ENCODE data around the gene MDH2. TPM values are rescaled to one million over a fixed set of nuclear protein-coding genes. Genes with fewer than 3 reads are reported as not detected.

MDH2 gene
- total and polyA plus RNA-seq, 12 donors: 42.5 to 359 (median 194) TPM

- peak in 6 of 7 donors; percentile 57 to 78 (median 70) for DNase-seq
- peaks cover 0 to 8% of the 10 kb centered on the region in 2 donors for H3K4me1 ChIP-seq (replicated peaks in 1 of 2)
- H3K36me3 ChIP-seq (replicated peaks in 1 of 2): peaks cover 0 to 83% of the 10 kb centered on the region in 2 donors
- H3K9me3 ChIP-seq (replicated peaks in 1 of 3): no peaks in the 10 kb centered on the region
- H3K27me3 ChIP-seq: no peaks in the 10 kb centered on the region
- no peak for TF ChIP-seq POLR2A (IDR thresholded peaks at IDR 0.05)
- no peak for TF ChIP-seq CTCF (IDR thresholded peaks at IDR 0.05)
- no peak overlapping the region for H3K27ac ChIP-seq
- intact Hi-C loops (cut with DNase I): no loop called here
- H3K4me3 ChIP-seq: no peak overlapping the region
- 66 to 87% (median 71%) methylated on average over 5 to 14 of the region's 14 CpGs for WGBS, 4 donors
These were observed 15.6 kb downstream of the MDH2 start for GRCh38 chr7:76063525-76063924.

GRCh38 chr7:76064208-76064970, 16.5 kb downstream of the MDH2 start:
- intact Hi-C loops (cut with DNase I): no loop called here
- no peaks in the 10 kb centered on the region for H3K9me3 ChIP-seq (replicated peaks in 1 of 3)
- H3K27ac ChIP-seq: no peak overlapping the region
- no peak for DNase-seq
- H3K4me1 ChIP-seq (replicated peaks in 1 of 2): peaks cover 0 to 12% of the 10 kb centered on the region in 2 donors
- H3K4me3 ChIP-seq: no peak overlapping the region
- H3K27me3 ChIP-seq: no peaks in the 10 kb centered on the region
- 88 to 92% (median 90%) methylated on average over 18 to 24 of the region's 24 CpGs for WGBS, 4 donors
- TF ChIP-seq CTCF (IDR thresholded peaks at IDR 0.05) (no peak), POLR2A (IDR thresholded peaks at IDR 0.05) (no peak)
- peaks cover 0 to 74% of the 10 kb centered on the region in 2 donors for H3K36me3 ChIP-seq (replicated peaks in 1 of 2)

- peaks cover 0 to 67% of the 10 kb centered on the region in 2 donors for H3K36me3 ChIP-seq (replicated peaks in 1 of 2)
- intact Hi-C loops (cut with DNase I): no loop called here
- no peak for DNase-seq
- no peak for TF ChIP-seq CTCF (IDR thresholded peaks at IDR 0.05)
- TF ChIP-seq POLR2A (IDR thresholded peaks at IDR 0.05): no peak
- H3K27me3 ChIP-seq: no peaks in the 10 kb centered on the region
- WGBS, 4 donors: 91 to 92% (median 92%) methylated on average over 11 to 14 of the region's 14 CpGs
- H3K4me3 ChIP-seq: no peak overlapping the region
- no peaks in the 10 kb centered on the region for H3K9me3 ChIP-seq (replicated peaks in 1 of 3)
- no peak overlapping the region for H3K27ac ChIP-seq
- H3K4me1 ChIP-seq (replicated peaks in 1 of 2): peaks cover 0 to 15% of the 10 kb centered on the region in 2 donors
These were observed 17.2 kb downstream of the MDH2 start for GRCh38 chr7:76065016-76065612.

GRCh38 chr7:76066716-76067503, 19.0 kb downstream of the MDH2 start:
- Histone ChIP-seq H3K4me1 (replicated peaks in 1 of 2) (peaks cover 0 to 15% of the 10 kb centered on the region in 2 donors), H3K9me3 (replicated peaks in 1 of 3) (no peaks in the 10 kb centered on the region), H3K36me3 (replicated peaks in 1 of 2) (peaks cover 0 to 49% of the 10 kb centered on the region in 2 donors), H3K27ac (no peak overlapping the region), H3K27me3 (no peaks in the 10 kb centered on the region), H3K4me3 (no peak overlapping the region)
- no peak for DNase-seq
- WGBS, 4 donors: 89 to 94% (median 92%) methylated on average over 14 of the region's 14 CpGs
- intact Hi-C loops (cut with DNase I): no loop called here
- no peak for TF ChIP-seq POLR2A (IDR thresholded peaks at IDR 0.05)
- TF ChIP-seq CTCF (IDR thresholded peaks at IDR 0.05): no peak
